ENCODE measurements around the gene POU6F2.
"Not testable (repeated sequence)": the region's sequence is repeated elsewhere in the genome, so short reads cannot be mapped to it uniquely, and the experiment has no call there.

Gene POU6F2

GRCh38 chr7:38977685-38978084, at the start of gene POU6F2:
POU6F2 (plus strand) TSS chr7:38977909; CDS start chr7:38977954, 45 bp downstream.
- no peak for DNase-seq

GRCh38 chr7:38928506-38928905, 49.2 kb upstream of the POU6F2 start:
- no peak for DNase-seq

GRCh38 chr7:38929460-38930171, 48.1 kb upstream of the POU6F2 start:
- DNase-seq, result no peak

GRCh38 chr7:38932509-38933168, 45.1 kb upstream of the POU6F2 start:
- peak in 2 of 4 experiments; percentile 1 to 2 for DNase-seq

- no peak for DNase-seq
Observed at GRCh38 chr7:38934051-38934450, 43.7 kb upstream of the POU6F2 start.

- no peak for DNase-seq
Observed at GRCh38 chr7:38934536-38934935, 43.2 kb upstream of the POU6F2 start.

- no peak for DNase-seq
Observed at GRCh38 chr7:38936641-38937040, 41.1 kb upstream of the POU6F2 start.

GRCh38 chr7:38938001-38938485, 39.7 kb upstream of the POU6F2 start:
- DNase-seq, result no peak

GRCh38 chr7:38938589-38938988, 39.1 kb upstream of the POU6F2 start:
- DNase-seq, result no peak

GRCh38 chr7:38940774-38941173, 36.9 kb upstream of the POU6F2 start:
- no peak for DNase-seq

GRCh38 chr7:38942431-38943051, 35.2 kb upstream of the POU6F2 start:
- no peak for DNase-seq

- not testable (repeated sequence) for DNase-seq
Observed at GRCh38 chr7:38947541-38947940, 30.2 kb upstream of the POU6F2 start.

- no peak for DNase-seq
Observed at GRCh38 chr7:38950309-38950708, 27.4 kb upstream of the POU6F2 start.

- no peak for DNase-seq
Observed at GRCh38 chr7:38951213-38951612, 26.5 kb upstream of the POU6F2 start.

- DNase-seq, result no peak
Observed at GRCh38 chr7:38953227-38953626, 24.5 kb upstream of the POU6F2 start.

- DNase-seq, result no peak
Observed at GRCh38 chr7:38953971-38954370, 23.7 kb upstream of the POU6F2 start.

GRCh38 chr7:38955892-38956291, 21.8 kb upstream of the POU6F2 start:
- DNase-seq, result no peak

GRCh38 chr7:38962028-38962427, 15.7 kb upstream of the POU6F2 start:
- DNase-seq, result no peak

- DNase-seq, result no peak
Observed at GRCh38 chr7:38964921-38965320, 12.8 kb upstream of the POU6F2 start.

GRCh38 chr7:38973760-38974159, 3.9 kb upstream of the POU6F2 start:
- no peak for DNase-seq

GRCh38 chr7:38975944-38976392, 1.7 kb upstream of the POU6F2 start:
- no peak for DNase-seq

- no peak for DNase-seq
Observed at GRCh38 chr7:38978491-38978890, 782 bp downstream of the POU6F2 start.

GRCh38 chr7:38992203-38992602, 14.5 kb downstream of the POU6F2 start:
- no peak for DNase-seq

- no peak for DNase-seq
Observed at GRCh38 chr7:39001595-39001994, 23.9 kb downstream of the POU6F2 start.
